HEK293 (cell line): ENCODE measurements around the gene FANCC.
A peak's percentile ranks its signal among the peaks of the same experiment; 100 is the strongest.

Experiments used
- CTCF ChIA-PET: fragments of 350-600 bp; formaldehyde crosslinking; extraction: SDS; loops from one replicate; lab custom pipeline; 2021; ENCODE audit warnings: antibody characterized with exemption; lab: Yijun Ruan, JAX
- POLR2A ChIA-PET: fragments of 300-600 bp; formaldehyde crosslinking; extraction: SDS; loops from one replicate; lab custom pipeline; 2020; ENCODE audit warnings: antibody characterized with exemption, inconsistent platforms; lab: Yijun Ruan, JAX
- H3K27ac ChIP-seq: fragments of 200-500 bp; sonication (Bioruptor generic); 2 replicates; pipeline ENCODE4 v1.5.1; 2014; ENCODE audit warnings: low read depth, low read length, control low read depth, inconsistent platforms; ENCODE audit errors: extremely low read depth
- H3K36me3 ChIP-seq, 2 experiments: fragments of 200-500 bp in 1 of 2; sonication (Bioruptor generic) in 1 of 2; 1 replicate in 1 of 2; 2 replicates in 1 of 2; pipeline ENCODE4 v1.5.1; 2014 to 2017; ENCODE audit warnings: inconsistent platforms in 2 of 2, low read length in 2 of 2; ENCODE audit not compliant: control insufficient read depth in 2 of 2, insufficient read depth in 1 of 2
- H3K4me1 ChIP-seq: fragments of 200-500 bp; sonication (Bioruptor generic); 2 replicates; pipeline ENCODE4 v1.5.1; 2014; ENCODE audit warnings: mild to moderate bottlenecking, low read length, inconsistent platforms; ENCODE audit not compliant: control insufficient read depth, insufficient read depth
- H3K4me3 ChIP-seq: 2 replicates; pipeline ENCODE4 v1.5.1; 2011; ENCODE audit warnings: low read depth, mild to moderate bottlenecking, control low read depth, low read length, moderate library complexity
- H3K9me3 ChIP-seq: fragments of 200-500 bp; sonication (Bioruptor generic); 2 replicates; pipeline ENCODE4 v1.5.1; 2014; ENCODE audit warnings: low read depth, low read length, inconsistent platforms; ENCODE audit not compliant: control insufficient read depth, insufficient read depth
- SP3 ChIP-seq: fragments of 450-650 bp; formaldehyde crosslinking; IDR thresholded peaks from 2 replicates; pipeline ENCODE4 v1.5.1; 2016; ENCODE audit warnings: missing biosample characterization, missing genetic modification characterization
- ZIC2 ChIP-seq: fragments of 450-650 bp; formaldehyde crosslinking; IDR thresholded peaks from 2 replicates; pipeline ENCODE4 v1.5.1; 2016; ENCODE audit warnings: missing biosample characterization, missing genetic modification characterization
- ZNF16 ChIP-seq: fragments of 450-650 bp; formaldehyde crosslinking; IDR thresholded peaks from 2 replicates; pipeline ENCODE4 v1.5.1; 2016; ENCODE audit warnings: low read depth, missing biosample characterization, missing genetic modification characterization
- ZNF169 ChIP-seq: fragments of 450-650 bp; formaldehyde crosslinking; IDR thresholded peaks from 2 replicates; pipeline ENCODE4 v1.5.1; 2016; ENCODE audit warnings: missing biosample characterization, missing genetic modification characterization
- ZNF280C ChIP-seq: fragments of 450-650 bp; formaldehyde crosslinking; IDR thresholded peaks from 2 replicates; pipeline ENCODE4 v1.5.1; 2016; ENCODE audit warnings: missing biosample characterization, missing genetic modification characterization
- ZNF311 ChIP-seq: fragments of 450-650 bp; formaldehyde crosslinking; IDR thresholded peaks from 2 replicates; pipeline ENCODE4 v1.5.1; 2017; ENCODE audit warnings: missing biosample characterization, missing genetic modification characterization, borderline replicate concordance
- ZNF366 ChIP-seq: fragments of 450-650 bp; formaldehyde crosslinking; conservative IDR thresholded peaks from 2 replicates; pipeline ENCODE4 v1.5.1; 2016; ENCODE audit warnings: missing biosample characterization, missing genetic modification characterization
- ZNF394 ChIP-seq: fragments of 450-650 bp; formaldehyde crosslinking; IDR thresholded peaks from 2 replicates; pipeline ENCODE4 v1.5.1; 2016; ENCODE audit warnings: missing biosample characterization, missing genetic modification characterization, mild to moderate bottlenecking, moderate library complexity, borderline replicate concordance
- ZNF426 ChIP-seq: fragments of 450-650 bp; formaldehyde crosslinking; IDR thresholded peaks from 2 replicates; pipeline ENCODE4 v1.5.1; 2017; ENCODE audit warnings: missing biosample characterization, missing genetic modification characterization, mild to moderate bottlenecking, inconsistent platforms, moderate library complexity
- ZNF433 ChIP-seq: fragments of 450-650 bp; formaldehyde crosslinking; IDR thresholded peaks from 2 replicates; pipeline ENCODE4 v1.5.1; 2016; ENCODE audit warnings: missing biosample characterization, missing genetic modification characterization, low read depth
- ZNF514 ChIP-seq: fragments of 450-650 bp; formaldehyde crosslinking; IDR thresholded peaks from 2 replicates; pipeline ENCODE4 v1.5.1; 2016; ENCODE audit warnings: missing biosample characterization, missing genetic modification characterization
- ZNF561 ChIP-seq: fragments of 450-650 bp; IDR thresholded peaks from 2 replicates; pipeline ENCODE4 v1.5.1; 2018; ENCODE audit warnings: missing biosample characterization, missing genetic modification characterization, borderline replicate concordance
- ZNF664 ChIP-seq: fragments of 450-650 bp; formaldehyde crosslinking; IDR thresholded peaks from 2 replicates; pipeline ENCODE4 v1.5.1; 2016; ENCODE audit warnings: missing biosample characterization, missing genetic modification characterization
- ZSCAN16 ChIP-seq: fragments of 450-650 bp; formaldehyde crosslinking; IDR thresholded peaks from 2 replicates; pipeline ENCODE4 v1.5.1; 2016; ENCODE audit warnings: missing biosample characterization, missing genetic modification characterization
- TF ChIP-seq, protein P1 (sequence below): fragments of 450-650 bp; formaldehyde crosslinking; IDR thresholded peaks from 2 replicates; pipeline ENCODE4 v1.5.1; 2017; ENCODE audit warnings: missing biosample characterization, mild to moderate bottlenecking, missing genetic modification characterization, moderate library complexity
- TF ChIP-seq, protein P2 (sequence below): fragments of 450-650 bp; formaldehyde crosslinking; IDR thresholded peaks from 2 replicates; pipeline ENCODE4 v1.5.1; 2016; ENCODE audit warnings: missing biosample characterization, missing genetic modification characterization

Gene FANCC

DNA sequence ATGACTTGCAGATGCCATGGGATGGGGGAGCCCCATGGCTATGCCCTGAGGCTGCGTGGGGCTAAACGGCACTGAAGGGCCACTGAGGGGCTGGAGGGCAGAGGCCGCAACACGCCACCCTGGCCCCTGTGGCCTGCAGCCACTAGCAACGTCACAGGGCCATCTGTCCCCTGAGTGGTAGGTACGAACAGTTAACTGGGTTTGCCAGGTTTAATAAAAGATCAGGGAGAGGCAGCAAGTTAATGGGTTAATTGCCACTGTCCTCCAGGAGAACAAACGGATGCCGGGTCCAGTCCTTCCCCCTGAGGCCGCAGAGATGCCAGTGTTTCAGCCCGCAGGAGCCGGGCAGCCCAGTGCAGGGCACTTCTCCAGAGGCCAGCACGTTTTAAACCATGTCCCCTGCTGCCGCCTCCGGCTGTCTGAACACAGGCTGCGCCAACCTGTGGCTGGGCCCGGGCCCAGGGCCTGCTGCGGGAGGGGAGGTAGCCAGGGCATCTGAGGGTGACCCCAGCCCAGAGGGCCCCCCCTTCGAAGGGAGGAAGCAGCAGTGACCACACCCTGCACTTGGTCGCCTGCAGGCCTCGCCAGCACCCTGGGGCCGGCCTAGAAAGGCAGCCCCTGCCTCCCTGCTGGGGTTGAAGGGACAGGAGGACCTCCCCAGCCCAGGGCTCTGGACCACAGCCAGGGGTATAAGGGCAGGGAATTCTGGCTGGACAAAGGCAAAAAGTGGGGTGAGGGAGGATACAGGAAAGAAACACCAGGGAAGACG is 227.3 kb downstream of the FANCC start:
- TF ChIP-seq ZNF394 (tag by site-specific recombination) (no peak), ZNF664 (no peak), ZIC2 (tag by site-specific recombination) (peak; percentile 59), ZNF311 (tag by site-specific recombination) (no peak), ZSCAN16 (tag by site-specific recombination) (no peak)
- Histone ChIP-seq H3K27ac (no peak overlapping the region), H3K36me3 (peaks cover 0 to 15% of the 10 kb centered on the region in 2 experiments; a peak in 1 of 3 replicates), H3K9me3 (no peaks in the 10 kb centered on the region), H3K4me1 (no peaks in the 10 kb centered on the region), H3K4me3 (no peak overlapping the region)
- ChIA-PET POLR2A (no interaction called here), CTCF (interaction anchor here (0.9 to 1.7 kb wide), 2 partner anchors 38 to 41 kb away, joined by 3 to 5 read pairs; no protein-coding TSS in a partner anchor)

DNA sequence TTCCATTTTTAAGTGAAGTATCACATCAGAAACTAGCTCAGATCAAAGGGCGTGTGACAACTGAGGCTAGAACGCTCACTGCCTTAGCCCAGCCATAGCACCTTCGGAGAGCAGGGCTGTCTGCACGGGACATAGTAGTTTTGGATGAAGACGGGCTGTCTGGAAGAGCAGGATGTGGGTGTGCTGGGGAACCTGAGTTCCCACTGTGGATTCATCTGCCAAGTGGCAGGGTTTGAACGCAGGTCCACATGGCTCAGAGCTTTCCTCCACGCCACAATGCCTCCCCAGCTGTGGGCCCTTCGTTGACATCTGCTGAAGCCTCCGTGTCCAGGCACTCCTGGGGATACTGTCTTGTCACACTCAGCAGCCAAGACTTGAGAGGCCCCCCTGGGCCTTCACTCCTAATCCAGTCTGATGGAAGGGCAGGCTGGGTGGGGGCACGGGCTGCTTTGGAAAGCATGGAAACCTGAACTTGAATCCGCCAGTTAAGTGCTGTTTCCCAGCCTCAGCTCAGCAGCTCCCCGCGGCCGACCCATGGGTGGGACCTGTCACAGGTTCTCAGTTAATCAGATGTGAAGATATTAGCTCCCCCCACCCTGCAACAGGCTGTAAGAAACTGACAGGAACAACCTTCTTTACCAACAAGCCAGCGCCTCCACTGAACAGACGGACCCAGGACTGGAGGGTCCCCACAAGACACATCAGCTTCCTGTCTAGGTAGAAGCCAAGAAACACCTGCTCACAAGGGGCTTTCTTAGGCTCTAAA is 228.1 kb downstream of the FANCC start:
- ChIA-PET CTCF (interaction anchor here (0.7 to 1.8 kb wide), 5 partner anchors 24 to 306 kb away, joined by 3 to 6 read pairs (median 5); no protein-coding TSS in a partner anchor), POLR2A (no interaction called here)
- Histone ChIP-seq H3K36me3 (peaks cover 0 to 21% of the 10 kb centered on the region in 2 experiments; a peak in 1 of 3 replicates), H3K9me3 (no peaks in the 10 kb centered on the region), H3K4me3 (no peak overlapping the region), H3K4me1 (no peaks in the 10 kb centered on the region), H3K27ac (no peak overlapping the region)
- TF ChIP-seq ZNF280C (tag by site-specific recombination): no peak
- TF ChIP-seq ZNF433: no peak
- no peak for TF ChIP-seq ZNF16 (tag by site-specific recombination)
- no peak for TF ChIP-seq ZNF426 (tag by site-specific recombination)
- TF ChIP-seq ZNF169 (tag by site-specific recombination): no peak
- TF ChIP-seq SP3 (tag by site-specific recombination): no peak
- TF ChIP-seq, protein P1, sequence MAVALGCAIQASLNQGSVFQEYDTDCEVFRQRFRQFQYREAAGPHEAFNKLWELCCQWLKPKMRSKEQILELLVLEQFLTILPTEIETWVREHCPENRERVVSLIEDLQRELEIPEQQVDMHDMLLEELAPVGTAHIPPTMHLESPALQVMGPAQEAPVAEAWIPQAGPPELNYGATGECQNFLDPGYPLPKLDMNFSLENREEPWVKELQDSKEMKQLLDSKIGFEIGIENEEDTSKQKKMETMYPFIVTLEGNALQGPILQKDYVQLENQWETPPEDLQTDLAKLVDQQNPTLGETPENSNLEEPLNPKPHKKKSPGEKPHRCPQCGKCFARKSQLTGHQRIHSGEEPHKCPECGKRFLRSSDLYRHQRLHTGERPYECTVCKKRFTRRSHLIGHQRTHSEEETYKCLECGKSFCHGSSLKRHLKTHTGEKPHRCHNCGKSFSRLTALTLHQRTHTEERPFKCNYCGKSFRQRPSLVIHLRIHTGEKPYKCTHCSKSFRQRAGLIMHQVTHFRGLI (tag by site-specific recombination): no peak
- TF ChIP-seq, protein P2, sequence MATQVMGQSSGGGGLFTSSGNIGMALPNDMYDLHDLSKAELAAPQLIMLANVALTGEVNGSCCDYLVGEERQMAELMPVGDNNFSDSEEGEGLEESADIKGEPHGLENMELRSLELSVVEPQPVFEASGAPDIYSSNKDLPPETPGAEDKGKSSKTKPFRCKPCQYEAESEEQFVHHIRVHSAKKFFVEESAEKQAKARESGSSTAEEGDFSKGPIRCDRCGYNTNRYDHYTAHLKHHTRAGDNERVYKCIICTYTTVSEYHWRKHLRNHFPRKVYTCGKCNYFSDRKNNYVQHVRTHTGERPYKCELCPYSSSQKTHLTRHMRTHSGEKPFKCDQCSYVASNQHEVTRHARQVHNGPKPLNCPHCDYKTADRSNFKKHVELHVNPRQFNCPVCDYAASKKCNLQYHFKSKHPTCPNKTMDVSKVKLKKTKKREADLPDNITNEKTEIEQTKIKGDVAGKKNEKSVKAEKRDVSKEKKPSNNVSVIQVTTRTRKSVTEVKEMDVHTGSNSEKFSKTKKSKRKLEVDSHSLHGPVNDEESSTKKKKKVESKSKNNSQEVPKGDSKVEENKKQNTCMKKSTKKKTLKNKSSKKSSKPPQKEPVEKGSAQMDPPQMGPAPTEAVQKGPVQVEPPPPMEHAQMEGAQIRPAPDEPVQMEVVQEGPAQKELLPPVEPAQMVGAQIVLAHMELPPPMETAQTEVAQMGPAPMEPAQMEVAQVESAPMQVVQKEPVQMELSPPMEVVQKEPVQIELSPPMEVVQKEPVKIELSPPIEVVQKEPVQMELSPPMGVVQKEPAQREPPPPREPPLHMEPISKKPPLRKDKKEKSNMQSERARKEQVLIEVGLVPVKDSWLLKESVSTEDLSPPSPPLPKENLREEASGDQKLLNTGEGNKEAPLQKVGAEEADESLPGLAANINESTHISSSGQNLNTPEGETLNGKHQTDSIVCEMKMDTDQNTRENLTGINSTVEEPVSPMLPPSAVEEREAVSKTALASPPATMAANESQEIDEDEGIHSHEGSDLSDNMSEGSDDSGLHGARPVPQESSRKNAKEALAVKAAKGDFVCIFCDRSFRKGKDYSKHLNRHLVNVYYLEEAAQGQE (tag by site-specific recombination): no peak
- no peak for TF ChIP-seq ZIC2 (tag by site-specific recombination)
- TF ChIP-seq ZNF514: no peak
- no peak for TF ChIP-seq ZNF561 (tag by site-specific recombination)
- no peak for TF ChIP-seq ZNF366 (tag by site-specific recombination)
